IMR-90 (cell line): ENCODE data around the gene PFKL. TPM values are rescaled to one million over a fixed set of nuclear protein-coding genes. Genes with fewer than 3 reads are reported as not detected.

Experiments used
- ATAC-seq: fragments of 200-7000 bp; cut with Tn5 transposase; 2 replicates; pipeline ENCODE4 v1.9.1; 2020; ENCODE audit warnings: low read depth, mild to moderate bottlenecking, moderate library complexity
- BruUV-seq: library from RNA; stranded (reverse); fragments of 400-500 nt; replicated peaks from 2 replicates; lab custom pipeline; 2021; lab: Mats Ljungman, UMichigan
- CTCF ChIA-PET: fragments of 300-600 bp; formaldehyde crosslinking; extraction: SDS; loops from one replicate; lab custom pipeline; 2021; ENCODE audit warnings: antibody characterized with exemption; lab: Yijun Ruan, JAX
- POLR2A ChIA-PET: fragments of 300-600 bp; sonication (Branson Sonifier 250); formaldehyde crosslinking; loops from one replicate; lab custom pipeline; 2022; ENCODE audit warnings: antibody characterized with exemption; ENCODE audit not compliant: unreplicated experiment; lab: Charles Lee
- DNase-seq: peaks from one replicate; pipeline ENCODE4 v3.0.0; 2013
- H2AFZ ChIP-seq: replicated peaks from 2 replicates; pipeline ENCODE3; 2013; ENCODE audit warnings: low read length, mild to moderate bottlenecking; ENCODE audit not compliant: poor library complexity
- H2AK5ac ChIP-seq: 2 replicates; pipeline ENCODE4 v1.6.1; 2013; ENCODE audit warnings: low read depth, low read length, inconsistent platforms
- H2AK9ac ChIP-seq: replicated peaks from 2 replicates; pipeline ENCODE3; 2013; ENCODE audit warnings: mild to moderate bottlenecking, low read depth, low read length, moderate library complexity; ENCODE audit not compliant: poor library complexity
- H2BK120ac ChIP-seq: 2 replicates; pipeline ENCODE4 v1.6.1; 2013; ENCODE audit warnings: low read depth, low read length, inconsistent platforms
- H2BK15ac ChIP-seq: 3 replicates; pipeline ENCODE4 v1.6.1; 2013; ENCODE audit warnings: low read depth, low read length, inconsistent platforms
- H2BK20ac ChIP-seq: 2 replicates; pipeline ENCODE4 v1.6.1; 2013; ENCODE audit warnings: low read depth, mild to moderate bottlenecking, inconsistent platforms, low read length, moderate library complexity
- H2BK5ac ChIP-seq: 2 replicates; pipeline ENCODE4 v1.6.1; 2013; ENCODE audit warnings: mild to moderate bottlenecking, low read depth, low read length, inconsistent platforms; ENCODE audit not compliant: poor library complexity, severe bottlenecking
- H3K14ac ChIP-seq: replicated peaks from 2 replicates; pipeline ENCODE4 v1.6.1; 2013; ENCODE audit warnings: low read depth, low read length, inconsistent platforms
- H3K18ac ChIP-seq: 2 replicates; pipeline ENCODE4 v1.6.1; 2013; ENCODE audit warnings: low read depth, low read length, control low read depth
- H3K23ac ChIP-seq: 2 replicates; pipeline ENCODE4 v1.6.1; 2013; ENCODE audit warnings: low read depth, low read length, inconsistent platforms
- H3K27ac ChIP-seq: 2 replicates; pipeline ENCODE4 v1.5.1; 2013; ENCODE audit warnings: mild to moderate bottlenecking, control low read depth, low read length; ENCODE audit not compliant: insufficient read depth
- H3K27me3 ChIP-seq: 2 replicates; pipeline ENCODE4 v1.6.1; 2013; ENCODE audit warnings: low read length; ENCODE audit not compliant: control insufficient read depth, insufficient read depth
- H3K36me3 ChIP-seq: 2 replicates; pipeline ENCODE4 v1.6.1; 2013; ENCODE audit warnings: low read length, mixed read lengths; ENCODE audit not compliant: control insufficient read depth, insufficient read depth
- H3K4ac ChIP-seq: 2 replicates; pipeline ENCODE4 v1.6.1; 2013; ENCODE audit warnings: low read depth, low read length, inconsistent platforms
- H3K4me1 ChIP-seq: 2 replicates; pipeline ENCODE4 v1.6.1; 2013; ENCODE audit warnings: low read length, mixed read lengths; ENCODE audit not compliant: control insufficient read depth, insufficient read depth
- H3K4me2 ChIP-seq: 2 replicates; pipeline ENCODE4 v1.6.1; 2013; ENCODE audit warnings: low read depth, mild to moderate bottlenecking, control low read depth, low read length, moderate library complexity
- H3K4me3 ChIP-seq: 2 replicates; pipeline ENCODE4 v1.5.1; 2013; ENCODE audit warnings: low read depth, mild to moderate bottlenecking, control low read depth, low read length, moderate library complexity; ENCODE audit not compliant: insufficient read depth
- H3K56ac ChIP-seq: 2 replicates; pipeline ENCODE4 v1.6.1; 2013; ENCODE audit warnings: low read length, inconsistent platforms; ENCODE audit not compliant: insufficient read depth; ENCODE audit errors: extremely low read depth
- H3K79me1 ChIP-seq, 2 experiments: 2 replicates each; pipeline ENCODE4 v1.6.1; 2013; ENCODE audit warnings: low read length in 2 of 2, inconsistent platforms in 1 of 2, low read depth in 1 of 2
- H3K9ac ChIP-seq: 2 replicates; pipeline ENCODE4 v1.6.1; 2013; ENCODE audit warnings: low read depth, low read length, control low read depth
- H3K9me1 ChIP-seq: 2 replicates; pipeline ENCODE4 v1.6.1; 2013; ENCODE audit warnings: low read length, inconsistent platforms; ENCODE audit not compliant: insufficient read depth
- H3K9me3 ChIP-seq: 2 replicates; pipeline ENCODE4 v1.6.1; 2013; ENCODE audit warnings: low read length; ENCODE audit not compliant: control insufficient read depth, insufficient read depth
- H4K20me1 ChIP-seq: 2 replicates; pipeline ENCODE4 v1.6.1; 2013; ENCODE audit warnings: low read length, inconsistent platforms; ENCODE audit not compliant: insufficient read depth
- H4K5ac ChIP-seq: 2 replicates; pipeline ENCODE4 v1.6.1; 2013; ENCODE audit warnings: mild to moderate bottlenecking, low read depth, low read length, control low read depth
- H4K8ac ChIP-seq, 2 experiments: 2 replicates each; pipeline ENCODE4 v1.6.1; 2013; ENCODE audit warnings: low read depth in 2 of 2, low read length in 2 of 2, control low read depth in 1 of 2, inconsistent platforms in 1 of 2
- H4K91ac ChIP-seq: 2 replicates; pipeline ENCODE4 v1.6.1; 2013; ENCODE audit warnings: low read depth, low read length, inconsistent platforms; ENCODE audit not compliant: insufficient read depth
- BHLHE40 ChIP-seq: fragments of 150-350 bp; IDR thresholded peaks from 2 replicates; pipeline ENCODE4 v1.6.1; 2016; ENCODE audit warnings: mild to moderate bottlenecking, low read depth, low read length
- CEBPB ChIP-seq: IDR thresholded peaks from 2 replicates; pipeline ENCODE4 v1.6.1; 2012; ENCODE audit warnings: low read depth, low read length, improper control_type of control experiment
- CHD1 ChIP-seq: IDR thresholded peaks from 2 replicates; pipeline ENCODE4 v1.6.1; 2012; ENCODE audit warnings: low read depth, low read length, improper control_type of control experiment
- FOS ChIP-seq: fragments of 150-350 bp; IDR thresholded peaks from 2 replicates; pipeline ENCODE4 v1.6.1; 2016; ENCODE audit warnings: low read depth, low read length
- MAFK ChIP-seq: IDR thresholded peaks from 2 replicates; pipeline ENCODE4 v1.6.1; 2012; ENCODE audit warnings: low read depth, low read length, improper control_type of control experiment
- MXI1 ChIP-seq: IDR thresholded peaks from 2 replicates; pipeline ENCODE4 v1.6.1; 2012; ENCODE audit warnings: low read depth, mild to moderate bottlenecking, low read length, moderate library complexity, borderline replicate concordance
- RAD21 ChIP-seq: IDR thresholded peaks from 2 replicates; pipeline ENCODE4 v1.6.1; 2012; ENCODE audit warnings: low read length, improper control_type of control experiment
- SMC3 ChIP-seq: fragments of 150-350 bp; IDR thresholded peaks from 2 replicates; pipeline ENCODE4 v1.6.1; 2016; ENCODE audit warnings: low read depth, mild to moderate bottlenecking, antibody characterized with exemption, low read length, moderate library complexity
- WGBS, 2 experiments: methylation state at CpG; one replicate each; pipeline versions ENCODE4 v1.1.5 to v1.1.7; 2013; ENCODE audit warnings: missing lambda C conversion rate in 2 of 2; ENCODE audit not compliant: insufficient read length in 1 of 2; ENCODE audit errors: extremely low coverage in 2 of 2; 5-methylcytosine and 5-hydroxymethylcytosine counted together
- dilution Hi-C: fragments of 300-500 bp; cut with HindIII; formaldehyde crosslinking; loops from one replicate; pipeline ENCODE4 v1.14.3; 2018; ENCODE audit warnings: low sequenced_read_pairs; ENCODE audit not compliant: unreplicated experiment
- in situ Hi-C: fragments of 300-500 bp; cut with MboI; formaldehyde crosslinking; loops from 3 replicates; pipeline ENCODE4 v1.14.3; 2019; ENCODE audit warnings: low sequenced_read_pairs, inconsistent platforms, mixed read lengths
- intact Hi-C: fragments of 100-400 bp; cut with micrococcal nuclease; formaldehyde crosslinking; loops from 2 replicates; pipeline ENCODE4 v1.10.0; 2022
- polyA plus RNA-seq, 3 experiments: library from polyadenylated mRNA; depleted of rRNA; stranded (reverse); fragments of >200 nt; gene quantifications; 2 replicates each; pipeline ENCODE4 v1.2.3, GENCODE V29; 2012; ENCODE audit warnings: low replicate concordance in 1 of 3
- total RNA-seq: library from RNA; depleted of rRNA; stranded (reverse); fragments of >200 nt; gene quantifications from 2 replicates; pipeline ENCODE4 v1.2.3, GENCODE V29; 2012
- TF ChIP-seq, protein P1 (sequence below): conservative IDR thresholded peaks from 2 replicates; pipeline ENCODE4 v1.5.1; 2012; ENCODE audit warnings: mild to moderate bottlenecking, low read depth, low read length, improper control_type of control experiment
- TF ChIP-seq, protein P2 (sequence below): fragments of 150-350 bp; IDR thresholded peaks from 2 replicates; pipeline ENCODE4 v1.6.1; 2017; ENCODE audit warnings: mild to moderate bottlenecking, antibody characterized with exemption, low read length, low read depth
- TF ChIP-seq, protein P3 (sequence below): fragments of 150-350 bp; IDR thresholded peaks from 2 replicates; pipeline ENCODE4 v1.6.1; 2016; ENCODE audit warnings: low read depth, mild to moderate bottlenecking, low read length, moderate library complexity, borderline replicate concordance

The PFKL gene
- total and polyA plus RNA-seq, 2 of the 4 experiments (the other 2 are of a cell fraction): 103 to 126 TPM

DNA sequence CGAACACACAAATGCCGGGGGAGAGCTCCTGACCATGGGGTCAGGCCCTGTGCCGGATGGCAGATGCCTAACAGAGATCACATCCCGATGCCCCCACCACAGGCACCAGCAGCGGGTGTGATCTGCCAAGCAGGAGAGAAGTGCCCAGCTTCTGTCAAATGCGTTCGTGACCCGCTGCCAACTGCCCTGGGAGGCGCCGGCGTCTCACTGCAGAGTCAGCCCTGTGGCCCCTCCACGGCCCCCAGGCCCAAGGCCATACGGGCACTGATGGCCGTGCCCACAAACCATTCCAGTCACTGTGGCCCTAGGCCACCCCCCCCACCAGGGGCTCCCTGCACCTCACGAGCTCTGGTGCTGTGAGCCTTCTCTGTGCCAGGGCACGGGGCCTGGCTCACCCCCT, 31.4 kb downstream of the PFKL start:
- no peaks in the 10 kb centered on the region for H3K79me1 ChIP-seq
- H3K27ac ChIP-seq: no peak overlapping the region
- ATAC-seq (no peak), DNase-seq (no peak)
- CTCF ChIA-PET: no interaction called here
- H3K36me3 ChIP-seq: peaks cover 18% of the 10 kb centered on the region
- H2BK20ac ChIP-seq: no peak overlapping the region
- BruUV-seq: no TSS peak
- H3K27me3 ChIP-seq: no peaks in the 10 kb centered on the region
- in situ Hi-C loops: no loop called here
- H3K9ac ChIP-seq: no peak overlapping the region
- no peak overlapping the region for H4K91ac ChIP-seq
- no peak overlapping the region for H3K4me3 ChIP-seq
- peak overlapping the region; percentile 77 for H2AK9ac ChIP-seq
- H2AK5ac ChIP-seq: no peak overlapping the region
- H4K5ac ChIP-seq: no peak overlapping the region
- H2AFZ ChIP-seq: no peak overlapping the region
- H3K23ac ChIP-seq: no peak overlapping the region
- H3K4me1 ChIP-seq: no peaks in the 10 kb centered on the region
- no peaks in the 10 kb centered on the region for H3K9me1 ChIP-seq
- intact Hi-C loops: loop anchor here (10.0 kb wide), 1 partner anchor 154 kb away; no protein-coding TSS in a partner anchor
- no peak overlapping the region for H2BK120ac ChIP-seq
- H3K14ac ChIP-seq: no peak overlapping the region
- no peaks in the 10 kb centered on the region for H3K9me3 ChIP-seq
- no peak overlapping the region for H3K4me2 ChIP-seq
- 98% methylated on average over 6 of the region's 16 CpGs; no CpG with 5 or more reads in 1 of the 2 experiments for WGBS, 2 experiments
- H3K4ac ChIP-seq: no peak overlapping the region
- H4K8ac ChIP-seq: no peak overlapping the region
- TF ChIP-seq FOS (no peak), MXI1 (no peak), BHLHE40 (no peak), MAFK (no peak), RAD21 (no peak), CEBPB (no peak), CHD1 (no peak), SMC3 (no peak)
- TF ChIP-seq, protein P1, sequence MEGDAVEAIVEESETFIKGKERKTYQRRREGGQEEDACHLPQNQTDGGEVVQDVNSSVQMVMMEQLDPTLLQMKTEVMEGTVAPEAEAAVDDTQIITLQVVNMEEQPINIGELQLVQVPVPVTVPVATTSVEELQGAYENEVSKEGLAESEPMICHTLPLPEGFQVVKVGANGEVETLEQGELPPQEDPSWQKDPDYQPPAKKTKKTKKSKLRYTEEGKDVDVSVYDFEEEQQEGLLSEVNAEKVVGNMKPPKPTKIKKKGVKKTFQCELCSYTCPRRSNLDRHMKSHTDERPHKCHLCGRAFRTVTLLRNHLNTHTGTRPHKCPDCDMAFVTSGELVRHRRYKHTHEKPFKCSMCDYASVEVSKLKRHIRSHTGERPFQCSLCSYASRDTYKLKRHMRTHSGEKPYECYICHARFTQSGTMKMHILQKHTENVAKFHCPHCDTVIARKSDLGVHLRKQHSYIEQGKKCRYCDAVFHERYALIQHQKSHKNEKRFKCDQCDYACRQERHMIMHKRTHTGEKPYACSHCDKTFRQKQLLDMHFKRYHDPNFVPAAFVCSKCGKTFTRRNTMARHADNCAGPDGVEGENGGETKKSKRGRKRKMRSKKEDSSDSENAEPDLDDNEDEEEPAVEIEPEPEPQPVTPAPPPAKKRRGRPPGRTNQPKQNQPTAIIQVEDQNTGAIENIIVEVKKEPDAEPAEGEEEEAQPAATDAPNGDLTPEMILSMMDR: no peak
- TF ChIP-seq, protein P2, sequence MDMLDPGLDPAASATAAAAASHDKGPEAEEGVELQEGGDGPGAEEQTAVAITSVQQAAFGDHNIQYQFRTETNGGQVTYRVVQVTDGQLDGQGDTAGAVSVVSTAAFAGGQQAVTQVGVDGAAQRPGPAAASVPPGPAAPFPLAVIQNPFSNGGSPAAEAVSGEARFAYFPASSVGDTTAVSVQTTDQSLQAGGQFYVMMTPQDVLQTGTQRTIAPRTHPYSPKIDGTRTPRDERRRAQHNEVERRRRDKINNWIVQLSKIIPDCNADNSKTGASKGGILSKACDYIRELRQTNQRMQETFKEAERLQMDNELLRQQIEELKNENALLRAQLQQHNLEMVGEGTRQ: no peak
- TF ChIP-seq, protein P3, sequence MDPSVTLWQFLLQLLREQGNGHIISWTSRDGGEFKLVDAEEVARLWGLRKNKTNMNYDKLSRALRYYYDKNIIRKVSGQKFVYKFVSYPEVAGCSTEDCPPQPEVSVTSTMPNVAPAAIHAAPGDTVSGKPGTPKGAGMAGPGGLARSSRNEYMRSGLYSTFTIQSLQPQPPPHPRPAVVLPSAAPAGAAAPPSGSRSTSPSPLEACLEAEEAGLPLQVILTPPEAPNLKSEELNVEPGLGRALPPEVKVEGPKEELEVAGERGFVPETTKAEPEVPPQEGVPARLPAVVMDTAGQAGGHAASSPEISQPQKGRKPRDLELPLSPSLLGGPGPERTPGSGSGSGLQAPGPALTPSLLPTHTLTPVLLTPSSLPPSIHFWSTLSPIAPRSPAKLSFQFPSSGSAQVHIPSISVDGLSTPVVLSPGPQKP: no peak
- no peak overlapping the region for H3K56ac ChIP-seq
- H2BK5ac ChIP-seq: no peak overlapping the region
- H4K20me1 ChIP-seq: peaks cover 11% of the 10 kb centered on the region
- no peak overlapping the region for H3K18ac ChIP-seq
- no peak overlapping the region for H2BK15ac ChIP-seq
- dilution Hi-C loops: no loop called here
- POLR2A ChIA-PET: no interaction called here
